MM.1S (cell line): ENCODE measurements around the gene TMEM117.

Experiments
- EZH2phosphoT487 ChIP-seq: fragments of 300-600 bp; sonication (generic); IDR thresholded peaks from 2 replicates; pipeline ENCODE4 v1.6.1; 2018; ENCODE audit warnings: antibody characterized with exemption, low read length
- TF ChIP-seq, protein P1 (sequence below): fragments of 300-600 bp; sonication (generic); IDR thresholded peaks from 2 replicates; pipeline ENCODE4 v1.5.1; 2016; ENCODE audit warnings: antibody characterized with exemption, low read length, mixed read lengths

DNA sequence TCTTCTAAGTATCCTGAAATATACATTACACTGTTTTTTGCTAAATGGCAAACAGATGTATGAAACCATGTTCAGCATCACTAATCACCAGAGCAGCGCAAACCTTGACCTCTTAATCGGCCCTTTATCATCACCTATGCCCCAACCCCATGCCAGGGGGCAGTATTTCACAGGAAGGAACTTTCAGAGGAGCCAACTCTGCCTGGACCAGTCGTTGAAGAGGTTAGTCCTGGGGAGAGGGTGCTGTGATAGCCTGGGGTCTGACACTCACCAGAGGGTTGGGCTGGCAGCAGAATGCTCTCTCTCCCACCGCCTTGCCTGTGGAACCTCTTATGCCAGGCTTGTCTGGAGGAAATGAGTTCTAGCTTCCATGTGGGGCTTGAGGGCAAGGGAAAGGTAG, 411.7 kb downstream of the TMEM117 start:
- TF ChIP-seq, protein P1, sequence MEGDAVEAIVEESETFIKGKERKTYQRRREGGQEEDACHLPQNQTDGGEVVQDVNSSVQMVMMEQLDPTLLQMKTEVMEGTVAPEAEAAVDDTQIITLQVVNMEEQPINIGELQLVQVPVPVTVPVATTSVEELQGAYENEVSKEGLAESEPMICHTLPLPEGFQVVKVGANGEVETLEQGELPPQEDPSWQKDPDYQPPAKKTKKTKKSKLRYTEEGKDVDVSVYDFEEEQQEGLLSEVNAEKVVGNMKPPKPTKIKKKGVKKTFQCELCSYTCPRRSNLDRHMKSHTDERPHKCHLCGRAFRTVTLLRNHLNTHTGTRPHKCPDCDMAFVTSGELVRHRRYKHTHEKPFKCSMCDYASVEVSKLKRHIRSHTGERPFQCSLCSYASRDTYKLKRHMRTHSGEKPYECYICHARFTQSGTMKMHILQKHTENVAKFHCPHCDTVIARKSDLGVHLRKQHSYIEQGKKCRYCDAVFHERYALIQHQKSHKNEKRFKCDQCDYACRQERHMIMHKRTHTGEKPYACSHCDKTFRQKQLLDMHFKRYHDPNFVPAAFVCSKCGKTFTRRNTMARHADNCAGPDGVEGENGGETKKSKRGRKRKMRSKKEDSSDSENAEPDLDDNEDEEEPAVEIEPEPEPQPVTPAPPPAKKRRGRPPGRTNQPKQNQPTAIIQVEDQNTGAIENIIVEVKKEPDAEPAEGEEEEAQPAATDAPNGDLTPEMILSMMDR: no peak
- no peak for TF ChIP-seq EZH2phosphoT487
